Kidney (tissue), 14 donors: ENCODE data around the gene DPP3. TPM values are rescaled to one million over a fixed set of nuclear protein-coding genes. Genes with fewer than 3 reads are reported as not detected.
"Not testable (repeated sequence)": the region's sequence is repeated elsewhere in the genome, so short reads cannot be mapped to it uniquely, and the experiment has no call there.

Source experiments
- DNase-seq, 5 donors: peaks; one replicate each; pipeline ENCODE4 v3.0.0-alpha.2; 2013 to 2020
- FAIRE-seq: peaks from 2 replicates; lab custom pipeline; 2012; peaks lifted over from hg19 to GRCh38; lab: Jason Lieb, UNC
- H3K27ac ChIP-seq, 2 donors: one replicate each; pipeline ENCODE4 v1.7.0; 2013; ENCODE audit warnings: low read depth in 2 of 2, low read length in 2 of 2, inconsistent platforms in 1 of 2
- H3K27me3 ChIP-seq: one replicate; pipeline ENCODE4 v1.7.1; 2013; ENCODE audit warnings: low read length, inconsistent platforms; ENCODE audit not compliant: control insufficient read depth, insufficient read depth
- H3K36me3 ChIP-seq, 3 donors: one replicate each; pipeline versions ENCODE4 v1.7.0 to v1.7.1; 2013; ENCODE audit warnings: low read length in 3 of 3, control low read depth in 1 of 3, inconsistent platforms in 1 of 3; ENCODE audit not compliant: insufficient read depth in 3 of 3, control insufficient read depth in 2 of 3
- H3K4me1 ChIP-seq, 3 donors: one replicate each; pipeline versions ENCODE4 v1.7.0 to v1.7.1; 2013; ENCODE audit warnings: low read length in 3 of 3, inconsistent platforms in 1 of 3, low read depth in 1 of 3; ENCODE audit not compliant: control insufficient read depth in 2 of 3, insufficient read depth in 2 of 3
- H3K4me3 ChIP-seq, 3 donors: one replicate each; pipeline versions ENCODE4 v1.7.0 to v1.8.1; 2013; ENCODE audit warnings: low read length in 3 of 3, control low read depth in 1 of 3, inconsistent platforms in 1 of 3
- H3K9ac ChIP-seq, 3 donors: one replicate each; pipeline versions ENCODE4 v1.7.0 to v1.7.1; 2013; ENCODE audit warnings: low read length in 3 of 3, control low read depth in 1 of 3, inconsistent platforms in 1 of 3
- H3K9me3 ChIP-seq, 3 donors: one replicate each; pipeline versions ENCODE4 v1.7.0 to v1.7.1; 2013; ENCODE audit warnings: low read length in 3 of 3, control low read depth in 1 of 3, inconsistent platforms in 1 of 3; ENCODE audit not compliant: control insufficient read depth in 2 of 3, insufficient read depth in 1 of 3
- CTCF ChIP-seq: IDR thresholded peaks from 3 replicates; pipeline ENCODE4 v1.5.1; 2012; ENCODE audit warnings: mild to moderate bottlenecking, moderate library complexity, borderline replicate concordance; ENCODE audit not compliant: insufficient read depth; ENCODE audit errors: extremely low read depth
- intact Hi-C: fragments of 100-400 bp; cut with DNase I; formaldehyde crosslinking; loops from one replicate; pipeline ENCODE4 v1.11.1; 2022
- polyA plus RNA-seq: library from polyadenylated mRNA; stranded (reverse); fragments of 350-450 nt; fragmentation: Illumina TruSeq; extraction: RNeasy Lipid Tissue Mini Kit (QIAGEN cat#74804); gene quantifications from one replicate; pipeline ENCODE4 v1.2.3, GENCODE V29; 2014; ENCODE audit warnings: low read depth, low replicate concordance; ENCODE audit not compliant: insufficient read depth
- total RNA-seq: library from RNA; stranded (reverse); fragmentation: NEBNext Ultra II Directional; extraction: Animal tissue kit (Norgen Biotek cat#: 25700); gene quantifications from one replicate; pipeline ENCODE4 v1.2.1, GENCODE V29; 2021
- donor health status: control.
- donor health status: control.
- donor health status: control.
- donor health status: control.
- donor health status: control.
- donor health status: DM: yes; HTN: yes; CAD: no.
- donor health status: Normal renal cell carcinoma (clear cell type).

Gene DPP3
- total and polyA plus RNA-seq, 2 donors from 2014 or later = 32.9 to 41.7 TPM

DNA sequence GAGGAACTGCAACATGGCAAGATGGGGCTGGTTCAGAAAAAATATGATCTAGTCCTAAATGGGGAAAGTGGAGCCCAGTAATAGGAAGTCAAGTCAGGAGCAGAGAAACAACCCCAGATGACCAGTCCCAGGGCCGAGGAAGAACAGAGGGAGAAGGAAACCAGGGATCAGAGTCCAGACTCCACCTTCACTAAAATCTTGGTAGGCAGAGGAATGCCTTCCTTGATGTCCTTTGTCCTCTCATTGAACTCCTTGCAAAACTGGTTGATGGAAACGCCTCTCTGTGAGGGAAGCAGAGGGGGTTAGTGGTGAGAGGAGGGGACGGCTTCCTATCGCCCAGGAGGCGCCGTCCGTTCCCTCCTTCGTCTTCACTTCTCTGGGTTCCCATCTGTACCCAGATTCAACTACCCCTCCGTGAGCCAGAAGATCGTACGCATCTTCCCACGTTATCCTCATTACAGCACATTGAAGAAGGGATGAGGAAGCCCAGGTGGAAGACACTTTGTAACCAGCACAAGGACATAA, 42.2 kb upstream of the DPP3 start:
- FAIRE-seq (no peak), DNase-seq (peak in 2 of 5 donors; percentile 9 to 27)
- H3K27ac ChIP-seq = no peak overlapping the region
- peaks cover 0 to 6% (median 0%) of the 10 kb centered on the region in 3 donors for H3K4me1 ChIP-seq
- no peaks in the 10 kb centered on the region for H3K27me3 ChIP-seq
- intact Hi-C loops = no loop called here
- H3K9ac ChIP-seq = peak overlapping the region; percentile 65 to 97 (median 83)
- peaks cover 0 to 10% (median 6%) of the 10 kb centered on the region in 3 donors for H3K36me3 ChIP-seq
- peak overlapping the region; percentile 74 to 91 (median 88) for H3K4me3 ChIP-seq
- H3K9me3 ChIP-seq = no peaks in the 10 kb centered on the region
- no peak for TF ChIP-seq CTCF

GRCh38 chr11:66438504-66439466, 41.4 kb upstream of the DPP3 start, which contains the start of gene MRPL11:
MRPL11 (minus strand) TSS chr11:66438848; CDS start chr11:66438754, 94 bp downstream.
- FAIRE-seq (no peak), DNase-seq (peak; percentile 90 to 98 (median 95))
- Histone ChIP-seq H3K4me3 (peak within 1 kb of the TSS; percentile 74 to 91 (median 88)), H3K9me3 (peaks cover 0 to 4% (median 0%) of the 10 kb centered on the region in 3 donors), H3K9ac (peak within 1 kb of the TSS; percentile 65 to 97 (median 83)), H3K27me3 (no peaks in the 10 kb centered on the region), H3K27ac (peak within 1 kb of the TSS; percentile 72 to 75), H3K4me1 (peaks cover 0 to 6% (median 0%) of the 10 kb centered on the region in 3 donors), H3K36me3 (peaks cover 0 to 10% (median 6%) of the 10 kb centered on the region in 3 donors)
- intact Hi-C loops = no loop called here
- peak; percentile 74 for TF ChIP-seq CTCF

DNA sequence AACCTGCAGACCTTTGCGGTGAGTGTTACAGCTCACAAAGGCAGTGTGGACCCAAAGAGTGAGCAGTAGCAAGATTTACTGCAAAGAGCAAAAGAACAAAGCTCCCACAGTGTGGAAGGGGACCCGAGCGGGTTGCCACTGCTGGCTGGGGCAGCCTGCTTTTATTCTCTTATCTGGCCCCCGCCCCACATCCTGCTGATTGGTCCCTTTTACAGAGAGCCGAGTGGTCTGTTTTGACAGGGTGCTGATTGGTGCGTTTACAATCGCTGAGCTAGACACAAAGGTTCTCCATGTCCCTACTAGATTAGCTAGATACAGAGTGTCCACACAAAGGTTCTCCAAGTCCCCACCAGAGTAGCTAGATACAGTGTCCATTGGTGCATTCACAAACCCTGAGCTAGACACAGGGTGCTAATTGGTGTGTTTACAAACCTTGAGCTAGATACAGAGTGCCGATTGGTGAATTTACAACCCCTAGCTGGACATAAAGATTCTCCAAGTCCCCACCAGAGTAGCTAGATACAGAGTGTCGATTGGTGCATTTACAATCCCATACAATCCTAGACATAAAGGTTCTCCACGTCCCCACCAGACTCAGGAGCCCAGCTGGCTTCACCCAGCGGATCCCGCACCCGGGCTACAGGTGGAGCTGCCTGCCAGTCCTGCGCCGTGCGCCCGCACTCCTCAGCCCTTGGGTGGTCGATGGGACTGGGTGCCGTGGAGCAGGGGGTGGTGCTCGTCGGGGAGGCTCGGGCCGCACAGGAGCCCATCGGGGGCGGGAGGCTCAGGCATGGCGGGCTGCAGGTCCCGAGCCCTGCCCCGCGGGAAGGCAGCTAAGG, 39.9 kb upstream of the DPP3 start:
- H3K4me1 ChIP-seq, H3K9ac ChIP-seq, H3K36me3 ChIP-seq, H3K27ac ChIP-seq, H3K4me3 ChIP-seq, H3K27me3 ChIP-seq, FAIRE-seq, intact Hi-C loops, H3K9me3 ChIP-seq: not testable (repeated sequence)
- DNase-seq = peak in 1 of 5 donors; percentile 61

DNA sequence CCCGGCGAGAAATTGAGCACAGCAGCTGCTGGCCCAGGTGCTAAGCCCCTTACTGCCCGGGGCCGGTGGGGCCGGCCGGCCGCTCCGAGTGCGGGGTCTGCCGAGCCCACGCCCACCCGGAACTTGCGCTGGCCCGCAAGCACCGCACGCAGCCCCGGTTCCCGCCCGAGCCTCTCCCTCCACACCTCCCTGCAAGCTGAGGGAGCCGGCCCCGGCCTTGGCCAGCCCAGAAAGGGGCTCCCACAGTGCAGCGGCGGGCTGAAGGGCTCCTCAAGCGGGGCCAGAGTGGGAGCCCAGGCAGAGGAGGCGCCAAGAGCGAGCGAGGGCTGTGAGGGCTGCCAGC, 39.3 kb upstream of the DPP3 start:
- peak in 1 of 5 donors; percentile 66 for DNase-seq
- H3K9ac ChIP-seq, H3K27ac ChIP-seq, H3K4me3 ChIP-seq, H3K27me3 ChIP-seq, H3K36me3 ChIP-seq, H3K4me1 ChIP-seq, intact Hi-C loops, H3K9me3 ChIP-seq, FAIRE-seq: not testable (repeated sequence)
